GM12864 (cell line): Measurements from ENCODE around the gene WWOX.

Experiments
- DNase-seq: peaks from one replicate; pipeline ENCODE4 v3.0.0-alpha.2; 2011; ENCODE audit warnings: low read depth
- H3K4me3 ChIP-seq: 2 replicates; pipeline ENCODE4 v1.5.1; 2011; ENCODE audit warnings: mild to moderate bottlenecking, low read depth, low read length, control low read depth
- TF ChIP-seq, protein P1 (sequence below): IDR thresholded peaks from 2 replicates; pipeline ENCODE4 v1.5.1; 2011; ENCODE audit warnings: low read depth, mild to moderate bottlenecking, moderate library complexity, low read length, control low read depth, inconsistent platforms; ENCODE audit errors: missing control alignments

The WWOX gene

DNA sequence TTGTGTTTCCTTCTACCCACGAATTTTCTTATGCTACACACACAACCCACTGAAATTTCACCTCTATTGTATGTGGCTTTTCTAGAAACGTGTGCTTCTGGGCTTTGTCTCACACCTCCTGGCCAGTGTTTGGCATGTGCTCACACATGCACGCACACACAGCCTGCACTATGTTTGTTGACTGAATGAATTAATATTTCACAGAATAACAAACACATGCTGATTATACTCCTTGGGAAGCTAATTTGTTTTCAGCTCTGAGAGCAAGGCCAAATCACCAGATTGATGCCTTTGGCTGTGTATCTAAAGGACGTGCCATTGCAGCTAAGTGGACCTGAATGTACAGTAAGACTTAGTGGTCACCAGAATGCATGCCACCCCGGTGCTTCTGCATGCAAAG is 210.7 kb downstream of the WWOX start:
- TF ChIP-seq, protein P1, sequence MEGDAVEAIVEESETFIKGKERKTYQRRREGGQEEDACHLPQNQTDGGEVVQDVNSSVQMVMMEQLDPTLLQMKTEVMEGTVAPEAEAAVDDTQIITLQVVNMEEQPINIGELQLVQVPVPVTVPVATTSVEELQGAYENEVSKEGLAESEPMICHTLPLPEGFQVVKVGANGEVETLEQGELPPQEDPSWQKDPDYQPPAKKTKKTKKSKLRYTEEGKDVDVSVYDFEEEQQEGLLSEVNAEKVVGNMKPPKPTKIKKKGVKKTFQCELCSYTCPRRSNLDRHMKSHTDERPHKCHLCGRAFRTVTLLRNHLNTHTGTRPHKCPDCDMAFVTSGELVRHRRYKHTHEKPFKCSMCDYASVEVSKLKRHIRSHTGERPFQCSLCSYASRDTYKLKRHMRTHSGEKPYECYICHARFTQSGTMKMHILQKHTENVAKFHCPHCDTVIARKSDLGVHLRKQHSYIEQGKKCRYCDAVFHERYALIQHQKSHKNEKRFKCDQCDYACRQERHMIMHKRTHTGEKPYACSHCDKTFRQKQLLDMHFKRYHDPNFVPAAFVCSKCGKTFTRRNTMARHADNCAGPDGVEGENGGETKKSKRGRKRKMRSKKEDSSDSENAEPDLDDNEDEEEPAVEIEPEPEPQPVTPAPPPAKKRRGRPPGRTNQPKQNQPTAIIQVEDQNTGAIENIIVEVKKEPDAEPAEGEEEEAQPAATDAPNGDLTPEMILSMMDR: no peak
- H3K4me3 ChIP-seq: no peak overlapping the region
- DNase-seq: no peak

DNA sequence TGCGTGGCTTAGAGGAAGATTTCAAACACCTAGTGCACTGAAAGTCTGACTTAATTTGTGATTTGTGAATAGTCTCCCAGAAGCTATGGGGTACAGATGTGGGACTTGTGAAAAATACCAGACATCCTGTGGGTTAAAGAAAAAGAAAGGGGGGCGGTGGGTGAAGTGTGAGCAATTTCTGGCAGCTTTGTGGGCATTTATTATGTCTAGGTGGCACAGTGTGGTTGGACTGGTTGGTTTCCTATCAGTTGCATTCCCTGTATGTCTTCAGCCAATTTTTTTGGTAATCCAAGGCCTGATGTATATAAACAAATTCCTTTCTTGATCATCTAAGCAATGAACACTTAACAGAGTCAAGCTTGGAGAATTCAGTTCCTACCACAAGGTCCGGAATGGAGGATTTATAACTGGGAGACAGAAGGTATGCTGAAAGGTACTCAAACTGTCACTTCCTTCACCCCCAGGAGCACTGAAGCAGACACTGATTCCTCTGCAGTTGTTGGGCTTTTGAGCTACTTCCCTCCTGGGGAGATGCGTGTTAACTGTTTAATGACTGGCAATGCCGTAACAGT is 211.6 kb downstream of the WWOX start:
- TF ChIP-seq, protein P1: no peak
- no peak for DNase-seq

DNA sequence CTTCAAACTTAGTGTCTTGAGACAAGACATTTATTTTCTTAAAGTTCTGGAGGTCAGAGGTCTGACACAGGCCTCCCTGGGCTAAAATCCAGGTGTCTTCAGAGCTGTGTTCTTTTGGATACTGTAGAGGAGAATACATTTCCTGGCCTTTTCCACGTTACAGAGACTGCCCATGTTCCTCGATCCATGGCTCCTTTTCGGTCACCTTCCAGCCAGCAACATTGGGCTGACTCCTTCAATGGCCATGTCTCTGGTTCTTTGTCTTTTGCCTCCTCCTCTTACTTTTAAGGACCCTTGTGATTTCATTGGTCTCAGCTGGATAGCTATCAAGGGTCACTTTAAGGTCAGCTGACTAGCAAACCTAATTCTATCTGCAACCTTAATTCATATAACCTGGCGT is 212.4 kb downstream of the WWOX start:
- H3K4me3 ChIP-seq: no peak overlapping the region

More for the DNA sequence above, 211.6 kb downstream of the WWOX start:
- H3K4me3 ChIP-seq: no peak overlapping the region

DNA sequence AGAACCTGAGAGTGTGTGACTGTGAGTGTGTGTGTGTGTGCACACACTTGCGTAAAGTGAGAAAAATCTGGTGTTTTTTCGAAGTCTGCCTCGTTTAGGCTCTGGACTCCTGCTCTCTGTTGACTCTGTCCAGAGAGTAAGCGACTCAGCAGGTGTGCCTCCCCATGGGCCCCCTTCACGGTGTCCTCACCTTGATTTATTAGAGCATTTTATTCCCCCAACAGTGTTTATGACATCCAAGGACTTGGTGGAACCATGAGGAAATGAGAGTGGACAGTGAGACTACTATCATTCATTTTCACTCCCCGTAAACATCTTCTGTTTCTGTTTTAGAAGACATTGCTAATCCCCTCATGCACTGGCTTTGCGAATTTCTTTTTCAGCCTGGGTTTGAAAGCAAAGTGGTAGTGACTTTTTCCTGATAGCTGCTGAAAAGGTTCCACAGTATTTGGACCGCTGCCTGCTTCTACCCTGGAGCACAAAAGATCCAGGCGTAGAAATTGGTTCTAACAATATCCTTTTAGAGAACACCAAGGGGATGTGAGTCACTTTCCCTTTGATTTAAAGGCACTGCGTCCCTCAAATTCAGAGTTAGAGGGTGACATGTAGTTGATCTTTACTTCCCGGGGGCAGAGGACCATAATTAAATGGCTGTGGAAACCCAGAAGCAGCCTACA is 218.2 kb downstream of the WWOX start:
- no peak for DNase-seq
- TF ChIP-seq, protein P1: no peak
- H3K4me3 ChIP-seq: no peak overlapping the region

More for the DNA sequence above, 212.4 kb downstream of the WWOX start:
- TF ChIP-seq, protein P1: no peak
- DNase-seq: no peak

DNA sequence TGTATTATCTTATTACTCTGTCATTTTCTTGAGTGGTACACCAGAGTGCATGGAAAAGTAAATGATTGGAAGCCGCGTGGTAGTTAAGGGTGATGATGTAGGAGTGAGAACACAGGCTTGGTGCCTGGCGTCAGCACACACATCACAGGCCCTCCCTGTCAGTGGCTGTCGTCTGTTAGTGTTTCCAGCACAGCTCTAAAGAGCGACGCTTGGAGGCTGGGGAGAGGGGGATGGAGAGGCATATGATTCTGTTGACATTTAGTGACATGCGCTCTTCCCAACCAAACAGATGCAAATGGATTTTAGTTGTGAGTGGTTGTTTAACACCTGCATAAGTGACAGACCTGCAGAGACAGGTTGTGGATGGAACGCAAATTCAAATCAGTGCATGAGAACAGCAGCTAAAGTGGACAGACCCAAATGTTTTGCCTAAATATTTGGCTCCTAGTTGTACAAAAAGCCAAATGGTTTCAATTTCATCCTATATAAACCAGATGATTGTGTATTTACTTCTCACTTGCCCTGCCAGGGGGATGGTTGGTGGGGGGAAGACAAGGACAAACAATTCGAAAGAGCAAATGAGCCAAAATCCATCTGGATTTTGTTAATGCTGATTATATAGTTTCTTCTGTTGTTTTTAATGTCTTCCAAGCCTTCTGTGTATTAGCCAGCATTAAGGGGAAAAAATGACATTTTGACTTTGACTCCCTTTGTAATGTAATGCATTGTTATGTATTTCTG is 222.3 kb downstream of the WWOX start:
- DNase-seq: no peak
- TF ChIP-seq, protein P1: no peak
- no peak overlapping the region for H3K4me3 ChIP-seq

DNA sequence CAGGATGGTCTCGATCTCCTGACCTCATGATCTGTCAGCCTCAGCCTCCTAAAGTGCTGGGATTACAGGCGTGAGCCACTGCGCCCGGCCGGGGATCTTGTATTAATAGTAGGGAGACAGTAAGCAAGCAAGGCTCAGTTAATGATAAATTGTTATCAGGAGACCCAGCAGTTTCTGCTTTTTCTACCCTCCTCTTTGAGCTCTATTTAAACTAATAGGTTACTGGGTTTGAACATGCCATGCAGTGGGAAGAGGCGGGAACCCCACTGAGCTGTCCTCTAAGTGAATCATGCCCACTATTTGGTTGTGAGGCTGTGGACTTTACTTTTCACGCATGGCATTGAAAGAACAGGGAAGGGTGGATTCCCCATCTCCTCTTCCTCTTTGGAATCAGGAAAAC is 223.9 kb downstream of the WWOX start:
- no peak for DNase-seq
- H3K4me3 ChIP-seq: no peak overlapping the region
- TF ChIP-seq, protein P1: no peak
